CD1c-positive myeloid dendritic cell (primary cell): ENCODE results near the gene SNX20.
A peak's percentile ranks its signal among the peaks of the same experiment; 100 is the strongest.

Experiments used
- DNase-seq: peaks from one replicate; pipeline ENCODE4 v3.0.0-alpha.2; 2016; ENCODE audit errors: extremely low spot score

Gene SNX20

DNA sequence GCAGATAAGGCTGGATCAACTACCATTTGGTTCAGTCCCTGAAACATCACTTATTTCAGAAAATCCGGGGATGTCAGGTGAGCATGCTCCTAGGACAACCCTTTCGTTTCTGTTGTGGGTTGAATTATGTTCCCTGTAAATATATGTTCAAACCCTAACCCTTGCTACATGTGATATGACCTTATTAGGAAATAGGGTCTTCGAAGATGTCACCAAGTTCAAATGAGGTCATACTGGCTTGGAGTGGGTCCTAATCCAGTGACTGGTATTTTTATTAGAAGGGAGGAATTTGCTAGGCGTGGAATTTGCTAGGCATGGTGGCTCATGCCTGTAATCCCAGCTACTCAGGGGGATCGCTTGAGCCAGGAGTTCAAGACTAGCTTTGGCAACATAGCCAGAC is 21.3 kb downstream of the SNX20 start:
- no peak for DNase-seq

DNA sequence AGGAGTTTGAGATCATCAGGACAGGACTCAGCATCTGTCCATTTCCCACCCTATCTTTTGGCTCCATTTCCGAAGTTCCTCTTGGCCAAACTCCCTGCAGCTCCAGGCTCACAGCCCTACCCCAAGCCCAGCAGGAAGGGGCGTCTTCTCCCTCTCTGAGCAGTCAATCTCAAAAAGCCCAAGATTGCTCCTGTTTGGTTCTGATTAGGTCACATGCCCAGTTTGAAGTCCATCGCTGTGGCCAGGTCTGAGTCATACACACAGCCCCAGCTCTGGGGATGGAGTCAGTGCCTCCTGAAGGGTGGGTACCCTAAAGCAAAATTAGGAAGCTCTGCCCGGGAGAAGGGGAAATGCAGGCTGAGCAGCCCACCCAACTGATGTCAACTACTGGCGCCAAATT is 23.9 kb downstream of the SNX20 start:
- no peak for DNase-seq

DNA sequence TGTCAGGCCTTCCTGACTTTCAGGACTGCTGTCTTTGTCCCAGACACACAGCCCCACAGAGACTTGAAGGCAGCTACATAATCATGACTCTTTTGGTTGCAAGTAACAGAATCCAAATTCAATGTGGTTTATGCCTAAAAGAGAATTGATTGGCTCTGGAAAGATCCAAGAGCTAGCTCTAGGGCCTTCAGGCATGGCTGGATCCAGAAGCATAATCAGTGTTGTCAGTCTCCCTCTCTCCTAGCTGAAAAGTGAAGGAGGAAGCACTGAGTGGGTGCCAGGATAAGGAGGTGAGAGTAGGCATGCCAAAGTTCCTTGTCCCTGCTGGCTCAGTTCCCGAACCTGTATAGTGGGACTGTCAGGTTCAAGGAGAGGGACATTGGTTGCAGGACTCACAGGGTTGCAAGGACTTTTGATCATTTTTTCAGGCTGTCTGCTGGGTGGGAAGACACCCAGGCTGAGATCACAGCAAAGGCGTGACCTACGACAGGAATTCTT is 25.5 kb downstream of the SNX20 start:
- DNase-seq: no peak

DNA sequence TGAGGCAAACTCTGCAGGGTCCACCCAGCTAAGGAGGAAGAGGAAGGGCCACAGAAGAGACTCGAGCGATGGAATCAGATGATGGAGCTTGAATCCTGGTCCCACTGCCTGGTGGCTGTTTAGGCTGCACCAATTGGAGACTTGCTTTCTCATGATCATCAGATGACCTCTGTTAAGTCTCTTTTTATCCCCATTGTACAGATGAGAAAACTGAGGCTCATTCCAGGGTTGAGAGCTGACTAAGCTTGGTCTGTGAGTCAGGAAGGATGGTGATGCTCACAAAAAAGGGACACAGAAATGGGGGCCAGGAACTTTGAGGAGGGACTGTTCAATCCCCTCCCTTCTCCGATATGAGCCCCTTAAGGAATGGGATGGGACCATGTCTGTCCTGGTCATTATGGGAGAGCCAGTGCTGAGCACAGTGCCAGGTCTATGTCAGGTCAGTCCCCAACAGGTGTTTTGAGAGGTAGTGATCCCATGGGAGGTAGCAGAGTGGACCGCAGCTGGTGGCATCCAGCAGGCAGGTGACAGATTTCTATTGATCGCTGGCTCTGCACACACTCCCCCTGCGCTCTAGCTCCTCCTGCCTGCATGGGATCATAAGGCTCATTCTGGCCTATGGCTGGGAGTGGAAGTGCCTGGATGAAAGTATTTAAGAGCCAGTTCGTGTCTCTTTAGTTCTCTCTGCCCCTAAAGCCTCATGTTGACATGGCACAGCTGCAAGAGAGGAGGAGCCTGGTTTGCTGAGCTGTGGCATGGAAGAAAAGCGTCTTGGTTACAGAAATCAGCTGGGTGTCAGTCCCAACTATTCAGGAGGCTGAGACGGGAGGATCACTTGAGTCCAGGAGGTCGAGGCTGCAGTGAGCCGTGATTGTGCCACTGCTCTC is 27.2 kb downstream of the SNX20 start:
- DNase-seq: no peak

DNA sequence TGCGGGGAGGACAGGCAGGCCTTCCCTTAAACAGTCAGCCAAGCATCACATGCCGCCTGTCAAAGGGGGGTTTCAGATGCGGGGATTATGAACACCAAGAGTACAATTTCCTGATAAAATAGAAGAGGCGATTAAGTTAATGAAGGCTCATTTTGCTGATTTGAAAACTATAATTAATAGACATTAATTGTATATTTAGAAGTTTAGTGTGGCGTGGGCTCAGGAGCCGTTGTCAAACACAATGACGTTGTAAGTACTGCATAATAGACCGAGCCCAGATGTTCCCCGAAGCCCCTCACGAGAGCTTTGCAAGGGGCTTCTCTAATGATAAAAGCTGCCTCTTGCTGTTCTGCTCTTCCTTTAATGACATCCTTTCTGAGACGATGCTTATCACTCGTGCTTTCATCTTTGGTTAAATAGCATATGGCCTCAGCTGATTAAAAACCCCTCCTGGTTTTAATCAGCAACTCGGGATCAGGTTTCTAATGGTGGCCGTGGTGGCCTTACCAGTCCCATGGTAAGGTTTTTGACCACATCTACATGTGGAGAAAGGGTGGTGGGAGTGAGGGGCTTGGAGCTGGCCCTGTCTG is 28.2 kb downstream of the SNX20 start:
- no peak for DNase-seq

DNA sequence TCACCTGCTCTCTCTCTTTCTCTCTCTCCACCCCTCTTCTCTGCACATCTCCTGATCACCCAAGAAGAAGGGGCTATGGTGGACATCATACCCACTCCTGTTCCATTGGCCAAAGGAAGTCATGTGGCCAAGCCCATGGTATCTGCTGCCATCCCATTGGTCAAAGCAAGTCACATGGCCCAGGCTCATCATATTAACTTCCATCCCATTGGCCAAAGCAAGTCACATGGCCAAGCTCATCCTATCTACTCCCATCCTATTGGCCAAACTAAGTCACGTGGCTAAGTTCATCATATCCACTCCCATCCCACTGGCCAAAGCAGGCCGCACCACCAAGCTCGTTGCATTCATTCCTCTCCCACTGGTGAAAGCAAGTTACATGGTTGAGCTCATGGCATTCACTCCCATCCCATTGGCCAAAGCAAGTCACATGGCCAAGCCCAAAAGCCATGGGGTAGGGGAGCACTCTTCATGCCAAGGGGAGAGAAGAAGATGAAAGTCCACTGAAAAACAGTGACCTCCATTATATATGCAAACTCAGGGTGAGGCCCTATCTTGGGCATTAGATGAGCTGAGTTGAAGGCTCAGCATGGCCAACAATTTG is 29.2 kb downstream of the SNX20 start:
- no peak for DNase-seq

DNA sequence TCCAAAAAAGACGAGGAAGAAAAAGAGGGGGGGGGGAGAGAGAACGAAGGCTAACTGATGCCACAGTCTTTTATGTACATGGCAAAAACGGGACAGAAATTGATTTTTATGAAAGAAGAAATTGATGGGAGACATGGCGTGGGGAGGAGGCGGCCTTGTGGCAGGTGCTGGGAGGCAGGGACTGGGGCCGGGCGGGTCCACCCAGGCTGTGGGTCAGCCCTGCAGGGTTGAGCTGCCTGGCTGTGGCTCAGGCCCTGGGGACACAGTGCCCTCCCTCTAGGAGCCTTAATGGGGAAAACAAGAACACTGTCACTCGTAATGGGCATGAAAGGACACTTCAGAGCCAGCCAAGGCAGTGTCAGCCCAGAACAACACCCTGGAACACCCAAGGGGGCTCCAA is 34.8 kb downstream of the SNX20 start:
- no peak for DNase-seq

DNA sequence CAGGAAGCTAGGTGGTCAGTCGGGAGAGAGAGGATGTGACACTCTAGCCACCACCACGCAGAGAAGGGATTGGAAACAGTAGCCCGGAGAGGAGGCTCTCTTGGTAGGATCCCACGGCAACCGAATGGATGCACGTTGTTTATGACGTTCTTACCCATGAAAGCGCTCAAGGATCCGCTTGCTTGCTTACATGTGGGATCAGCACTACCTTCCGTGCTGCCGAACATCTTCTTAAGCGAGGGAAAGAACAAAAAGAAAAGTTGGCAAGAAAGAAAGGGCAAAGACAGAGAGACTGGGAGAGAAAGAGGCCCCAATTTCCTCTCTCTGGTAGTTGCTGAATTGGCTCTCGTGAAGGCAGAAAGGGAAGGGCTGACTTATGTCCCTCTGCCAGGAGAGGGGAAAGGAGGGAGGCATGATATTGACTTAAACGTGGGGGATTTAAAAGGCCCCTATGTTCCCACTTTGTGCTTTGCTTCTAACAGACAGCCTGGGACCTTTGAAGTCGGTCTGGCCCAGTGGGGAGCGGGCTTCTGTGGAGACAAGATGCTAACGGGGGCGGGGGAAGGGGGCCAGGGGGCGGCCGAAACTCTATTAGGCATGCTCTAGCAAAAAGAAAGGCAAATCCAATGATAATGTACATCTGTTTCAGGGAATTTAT is 35.4 kb downstream of the SNX20 start:
- no peak for DNase-seq

DNA sequence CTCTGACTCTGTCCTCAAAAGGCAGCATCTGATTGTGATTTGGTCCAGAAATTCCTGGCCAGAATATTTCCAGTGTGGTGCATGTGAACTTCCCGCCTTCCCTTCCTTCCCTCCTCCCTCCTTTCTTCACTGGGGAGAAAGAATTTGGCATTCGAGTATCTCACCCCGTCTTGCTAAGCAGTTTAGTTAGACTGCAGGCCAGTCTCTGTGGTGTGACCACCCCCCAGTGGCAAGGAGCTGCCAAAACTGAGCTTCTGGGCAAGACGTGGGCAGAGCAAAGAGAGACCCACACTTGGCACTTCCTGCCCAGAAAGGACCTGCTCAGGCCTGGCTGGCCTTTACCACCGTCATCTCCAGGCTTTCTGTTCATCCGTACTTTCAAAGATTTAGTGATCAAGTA is 36.4 kb downstream of the SNX20 start:
- DNase-seq: peak; percentile 41

DNA sequence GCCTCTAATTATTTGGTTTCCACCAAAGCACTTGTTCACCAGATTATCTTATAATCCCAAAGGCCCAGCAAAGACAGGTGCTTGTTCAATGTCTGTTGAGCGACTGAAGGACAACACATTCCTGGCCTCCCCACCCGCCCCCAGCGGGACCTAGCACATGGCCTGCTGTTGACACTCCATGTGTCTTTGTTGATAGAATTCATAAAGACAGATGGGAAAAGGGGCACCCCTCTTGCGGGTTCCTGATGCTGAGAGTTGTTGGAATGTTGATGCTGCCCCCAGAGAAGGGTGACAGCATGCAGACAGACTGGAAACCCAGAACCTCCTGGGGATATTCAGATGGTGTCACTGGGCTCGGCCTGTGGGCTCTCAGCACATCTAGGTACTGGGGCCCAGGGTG is 36.9 kb downstream of the SNX20 start:
- no peak for DNase-seq

DNA sequence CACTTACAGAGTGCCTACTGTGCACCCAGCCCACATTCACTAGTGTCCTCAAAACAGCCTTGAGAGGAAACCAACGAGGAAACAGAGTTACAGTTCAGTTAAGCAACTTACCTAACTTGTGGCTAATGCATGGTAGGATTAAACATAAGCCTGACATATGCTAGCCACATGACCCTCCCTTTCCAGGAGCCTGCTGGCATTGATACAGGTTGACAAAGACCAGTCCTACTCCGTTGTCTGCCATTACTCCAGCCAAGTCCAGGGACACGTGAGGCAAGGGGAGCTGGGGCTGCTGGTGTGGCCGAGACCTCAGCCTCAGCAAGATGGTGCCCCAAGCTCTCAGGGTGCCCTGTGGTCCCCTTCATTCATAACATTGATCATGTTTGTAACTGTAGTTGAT is 37.9 kb downstream of the SNX20 start:
- no peak for DNase-seq

DNA sequence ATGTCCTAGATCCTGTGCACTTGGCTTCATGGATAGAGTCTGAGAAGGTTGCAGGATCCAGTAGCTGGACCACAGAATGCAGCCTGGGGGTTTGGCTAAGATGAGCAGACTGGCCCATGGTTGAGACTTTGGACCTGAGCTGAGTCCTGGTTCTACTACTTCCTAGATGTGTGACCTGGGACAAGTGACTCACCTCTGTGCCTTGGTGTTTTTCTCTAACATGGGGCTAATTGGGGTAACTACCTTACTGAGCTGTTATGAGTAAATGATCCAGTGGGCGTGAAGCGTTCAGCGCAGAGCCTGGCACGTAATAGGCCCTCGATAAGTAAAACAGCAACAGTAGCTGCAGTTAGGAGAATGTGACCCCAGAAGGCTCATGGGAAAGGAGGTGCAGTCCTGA is 38.8 kb downstream of the SNX20 start:
- DNase-seq: no peak

DNA sequence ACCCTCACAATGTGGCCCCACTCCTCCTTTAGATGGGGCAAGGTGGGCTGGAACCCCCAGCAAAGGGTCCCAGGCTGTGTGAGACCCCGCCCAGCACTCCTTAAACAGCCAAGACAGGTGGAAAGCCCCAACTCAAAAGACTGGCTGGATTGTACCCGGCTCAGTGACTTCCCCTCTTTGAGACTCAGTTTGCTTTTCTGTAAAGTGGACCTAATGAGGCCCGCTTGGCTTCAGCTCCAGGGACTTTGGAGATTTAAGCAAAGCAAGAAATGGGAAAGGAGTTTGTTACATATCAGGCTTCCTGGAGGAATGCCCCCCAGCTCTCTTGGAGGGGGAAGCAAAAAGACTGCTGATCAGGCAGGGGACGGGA is 39.3 kb downstream of the SNX20 start:
- no peak for DNase-seq

DNA sequence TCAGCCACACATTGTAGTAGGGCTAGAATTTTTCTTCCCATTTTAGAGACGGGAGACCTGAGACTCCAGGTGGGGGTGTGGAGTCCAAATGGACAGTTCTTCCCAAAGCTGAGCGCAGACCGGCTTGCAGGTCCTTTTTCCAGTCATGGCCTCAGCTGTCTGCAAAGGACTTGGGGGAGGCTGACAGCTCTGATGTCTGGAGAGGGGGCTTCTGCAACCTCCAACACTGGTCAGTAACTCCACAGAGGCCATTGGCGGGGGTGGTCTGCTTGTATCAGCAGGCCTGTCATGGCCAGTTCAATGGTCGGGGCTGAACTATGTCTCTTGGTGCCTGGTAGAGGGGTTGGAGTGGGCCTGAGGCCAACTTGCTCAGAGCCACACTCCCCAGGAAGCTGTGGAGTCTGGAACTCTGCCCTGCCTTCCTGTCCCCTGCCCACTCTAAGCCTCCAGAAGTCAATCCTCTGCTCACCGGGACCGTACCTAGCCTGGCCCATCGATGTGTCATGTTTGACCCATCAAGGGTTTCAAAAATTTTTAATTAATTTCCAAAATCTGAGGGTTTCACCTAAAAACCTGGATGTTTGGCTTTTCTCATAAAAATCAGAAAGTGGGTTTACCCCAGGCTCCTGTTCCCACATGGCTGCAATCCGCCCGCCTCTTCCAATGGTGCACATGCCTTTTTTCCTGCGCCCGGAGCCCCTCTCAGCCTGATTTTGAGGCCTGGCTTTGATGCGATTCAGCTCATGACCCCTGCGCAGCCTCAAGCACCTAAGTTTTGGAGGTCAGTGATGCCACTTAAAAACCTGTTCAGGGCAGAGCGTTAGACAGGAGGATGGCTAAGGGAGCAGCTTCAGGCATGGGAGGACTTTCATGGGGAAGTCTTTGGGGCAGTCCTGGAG is 39.9 kb downstream of the SNX20 start:
- no peak for DNase-seq

DNA sequence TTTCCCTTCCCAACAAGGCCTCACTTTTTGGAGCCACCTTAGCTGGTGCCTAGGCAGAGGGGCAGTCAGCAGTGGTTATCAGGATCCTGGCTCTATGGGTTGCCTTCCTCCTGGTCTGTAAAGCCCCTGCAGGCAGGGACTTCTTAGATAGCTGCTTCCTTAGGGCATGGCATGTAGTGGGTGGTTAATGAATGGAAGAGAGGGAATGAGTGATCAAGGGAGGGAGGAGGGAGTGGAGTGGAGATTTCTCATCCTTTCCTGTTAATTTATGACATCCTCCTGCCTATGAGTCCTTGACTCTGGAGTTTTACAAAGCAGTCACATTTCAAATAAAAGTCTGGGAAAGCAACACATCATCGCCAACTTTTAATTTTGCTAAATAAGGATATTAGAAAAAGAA is 40.7 kb downstream of the SNX20 start:
- DNase-seq: no peak

DNA sequence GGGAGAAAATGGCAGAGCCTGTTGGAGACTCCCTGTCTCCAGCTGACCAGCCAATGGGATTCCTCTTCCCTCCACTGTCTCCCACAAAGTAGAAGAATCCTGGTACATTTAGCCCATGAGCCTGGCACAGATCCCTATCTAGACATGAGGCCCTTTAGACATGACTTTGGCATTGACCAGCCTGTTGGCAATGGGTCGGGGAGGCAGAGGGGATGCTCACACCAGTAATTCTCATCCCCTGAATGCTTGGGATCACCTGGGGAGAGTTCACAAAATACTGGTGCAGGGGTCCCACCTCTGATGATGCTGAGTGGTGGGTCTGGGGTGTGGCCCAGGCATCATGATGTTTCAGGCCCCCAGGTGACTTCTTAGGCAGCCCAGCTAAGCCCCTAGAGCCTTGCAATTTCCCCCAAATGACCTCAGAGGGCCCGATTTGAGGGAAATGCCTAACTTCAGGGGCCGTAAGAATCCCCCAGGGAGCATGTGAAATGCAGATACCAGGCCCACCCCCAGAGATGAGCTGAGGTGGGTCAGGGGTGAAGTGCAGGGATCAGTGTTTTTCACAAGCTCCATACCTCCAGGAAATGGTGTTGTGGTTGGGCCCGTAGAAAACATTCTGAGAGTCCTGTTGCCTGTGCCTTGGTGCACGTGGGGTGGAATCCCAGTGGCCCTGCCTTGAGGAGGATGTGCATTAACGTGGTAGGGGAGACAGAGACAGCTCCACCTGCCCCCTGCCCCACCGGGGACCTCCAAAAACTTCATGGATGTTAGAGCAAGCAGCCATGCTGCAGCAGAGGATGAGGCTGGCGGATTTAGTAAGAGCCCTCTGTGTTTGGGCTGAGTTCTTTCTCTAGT is 42.1 kb downstream of the SNX20 start:
- DNase-seq: no peak

DNA sequence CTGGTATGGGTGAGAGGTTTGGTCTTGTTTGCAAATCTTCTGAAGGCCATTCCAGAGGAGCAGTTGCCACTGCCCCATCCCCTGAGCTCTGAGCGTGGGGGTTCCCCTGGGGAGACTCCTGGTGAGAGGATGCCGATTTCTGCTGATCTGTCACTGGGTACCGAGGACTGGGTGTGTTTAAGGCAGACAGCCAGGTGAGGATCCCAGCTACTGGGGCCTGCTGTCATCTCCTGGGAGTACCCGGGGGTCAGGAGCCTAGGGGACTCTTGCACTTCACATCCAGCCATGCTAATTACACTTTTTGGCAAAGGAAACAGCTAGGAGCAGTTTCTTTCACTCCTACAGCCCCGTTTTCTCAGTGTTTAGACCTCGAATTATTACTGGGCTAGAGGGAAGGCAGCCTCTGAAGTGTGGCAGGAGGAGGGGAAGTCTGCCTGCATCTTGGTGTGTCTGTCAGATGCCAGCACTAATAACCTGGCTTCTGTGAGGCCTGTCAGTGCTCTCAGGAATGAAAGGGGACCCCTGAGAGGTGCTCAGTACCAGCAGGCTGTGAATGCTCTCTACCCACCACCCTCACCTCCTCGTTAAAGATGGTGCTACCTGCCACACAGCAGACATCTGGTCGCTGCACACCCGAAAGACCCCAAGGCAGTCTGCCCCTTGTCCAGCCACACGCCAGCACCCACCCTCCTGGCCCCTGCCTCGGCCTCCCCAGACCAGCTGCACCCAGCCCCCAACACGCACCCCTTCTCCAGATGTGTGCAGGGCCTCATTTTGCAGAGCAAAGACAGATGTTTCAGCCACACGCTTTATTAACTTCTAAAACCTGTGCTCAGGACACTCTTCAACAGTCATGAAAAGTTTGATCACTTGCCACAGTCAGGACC is 43.2 kb downstream of the SNX20 start:
- DNase-seq: no peak

DNA sequence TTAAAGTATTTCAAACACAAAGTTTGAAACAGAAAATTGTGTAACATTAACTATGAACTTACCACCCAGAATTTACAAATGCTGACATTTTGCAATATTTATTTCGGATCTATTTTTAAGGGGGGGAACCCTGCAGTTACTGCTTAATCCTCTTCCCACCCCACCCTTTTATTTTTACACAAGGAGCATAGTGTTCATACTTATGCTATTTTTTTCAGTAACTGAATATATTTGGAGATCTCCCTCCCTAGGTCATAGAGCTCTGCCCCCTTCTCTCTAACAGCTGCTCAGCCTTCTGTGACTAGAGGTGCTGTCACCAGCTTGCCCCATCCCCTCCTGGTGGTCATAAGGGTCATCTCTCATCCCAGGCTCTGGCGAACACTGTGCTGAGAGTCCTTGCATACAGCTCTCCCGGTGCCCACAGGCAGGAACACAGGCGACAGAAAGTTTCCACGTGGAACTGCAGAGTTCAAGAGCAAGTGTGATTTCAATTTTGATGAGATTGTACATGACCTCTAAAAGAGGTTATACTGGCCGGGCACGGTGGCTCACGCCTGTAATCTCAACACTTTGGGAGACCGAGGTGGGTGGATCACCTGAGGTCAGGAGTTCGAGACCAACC is 44.2 kb downstream of the SNX20 start:
- DNase-seq: no peak
